Uterus (tissue), 4 donors: ENCODE results near the gene CDYL. TPM values are rescaled to one million over a fixed set of nuclear protein-coding genes. Genes with fewer than 3 reads are reported as not detected.

Experiments
- DNase-seq, 2 donors: peaks; one replicate each; pipeline ENCODE4 v3.0.0-alpha.2; 2019 to 2020
- H3K27ac ChIP-seq, 2 donors: fragments of 200-600 bp; sonication (generic); 1 replicate in 1 of 2; 2 replicates in 1 of 2; pipeline ENCODE4 v1.5.1; 2016 to 2018
- H3K27me3 ChIP-seq, 2 donors: fragments of 200-600 bp; sonication (generic); one replicate each; pipeline ENCODE4 v1.5.1; 2018 to 2019; ENCODE audit warnings: control low read depth in 1 of 2
- H3K36me3 ChIP-seq, 2 donors: fragments of 200-600 bp; sonication (generic); one replicate each; pipeline ENCODE4 v1.5.1; 2019; ENCODE audit warnings: control low read depth in 1 of 2
- H3K4me1 ChIP-seq, 2 donors: fragments of 200-600 bp; sonication (generic); one replicate each; pipeline ENCODE4 v1.5.1; 2018 to 2019; ENCODE audit warnings: control low read depth in 1 of 2
- H3K4me3 ChIP-seq, 2 donors: fragments of 200-600 bp; sonication (generic); 1 replicate in 1 of 2; 2 replicates in 1 of 2; pipeline ENCODE4 v1.5.1; 2018 to 2019; ENCODE audit warnings: mild to moderate bottlenecking in 1 of 2
- H3K9me3 ChIP-seq, 2 donors: fragments of 200-600 bp; sonication (generic); one replicate each; pipeline ENCODE4 v1.5.1; 2019; ENCODE audit warnings: control low read depth in 1 of 2
- POLR2A ChIP-seq, 2 donors: fragments of 450-650 bp; IDR thresholded peaks; one replicate each; pipeline ENCODE4 v1.6.1; 2016; ENCODE audit warnings: antibody characterized with exemption in 2 of 2, mild to moderate bottlenecking in 1 of 2, moderate library complexity in 1 of 2
- intact Hi-C: fragments of 100-400 bp; cut with DNase I; formaldehyde crosslinking; loops from one replicate; pipeline ENCODE4 v1.15.1; 2023; ENCODE audit warnings: low total_unique reads
- total RNA-seq, 4 donors: library from RNA; depleted of rRNA in 3 of 4; stranded (reverse); fragments of >200 nt in 3 of 4; gene quantifications; one replicate each; pipeline versions ENCODE4 v1.1.0 to v1.2.4, GENCODE V29; 2014 to 2023
- TF ChIP-seq, protein P1 (sequence below), 4 experiments: fragments of 200-600 bp in 2 of 4; fragments of 450-650 bp in 2 of 4; sonication (generic) in 2 of 4; IDR thresholded peaks; one replicate each; pipeline ENCODE4 v1.5.1; 2016 to 2019; ENCODE audit warnings: antibody characterized with exemption in 4 of 4, mild to moderate bottlenecking in 2 of 4, moderate library complexity in 1 of 4
- donor health status: DM: yes; HTN: yes; CAD: no.

The CDYL gene
- total RNA-seq, 4 donors from 2014 or later = 24.1 to 118 (median 42.3) TPM

DNA sequence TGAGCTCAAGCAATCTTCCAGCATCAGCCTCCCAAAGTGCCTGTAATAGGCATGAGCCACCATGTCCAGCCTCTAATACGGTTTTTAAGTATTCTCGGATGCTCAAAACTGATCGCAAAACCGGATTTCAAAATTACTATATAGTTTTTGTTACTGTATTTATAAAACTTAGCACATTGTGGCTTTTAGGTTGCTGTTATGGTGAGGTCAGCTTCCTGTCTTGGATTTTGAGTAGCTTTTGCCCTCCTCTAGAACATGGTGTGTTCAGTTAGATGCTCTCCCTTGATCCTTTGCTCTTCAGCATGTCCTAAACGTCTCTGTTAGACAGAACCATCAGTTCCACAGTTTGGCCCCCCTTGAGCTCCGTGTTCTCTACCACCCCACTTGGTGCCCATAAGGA, 131.4 kb downstream of the CDYL start:
- TF ChIP-seq, protein P1, sequence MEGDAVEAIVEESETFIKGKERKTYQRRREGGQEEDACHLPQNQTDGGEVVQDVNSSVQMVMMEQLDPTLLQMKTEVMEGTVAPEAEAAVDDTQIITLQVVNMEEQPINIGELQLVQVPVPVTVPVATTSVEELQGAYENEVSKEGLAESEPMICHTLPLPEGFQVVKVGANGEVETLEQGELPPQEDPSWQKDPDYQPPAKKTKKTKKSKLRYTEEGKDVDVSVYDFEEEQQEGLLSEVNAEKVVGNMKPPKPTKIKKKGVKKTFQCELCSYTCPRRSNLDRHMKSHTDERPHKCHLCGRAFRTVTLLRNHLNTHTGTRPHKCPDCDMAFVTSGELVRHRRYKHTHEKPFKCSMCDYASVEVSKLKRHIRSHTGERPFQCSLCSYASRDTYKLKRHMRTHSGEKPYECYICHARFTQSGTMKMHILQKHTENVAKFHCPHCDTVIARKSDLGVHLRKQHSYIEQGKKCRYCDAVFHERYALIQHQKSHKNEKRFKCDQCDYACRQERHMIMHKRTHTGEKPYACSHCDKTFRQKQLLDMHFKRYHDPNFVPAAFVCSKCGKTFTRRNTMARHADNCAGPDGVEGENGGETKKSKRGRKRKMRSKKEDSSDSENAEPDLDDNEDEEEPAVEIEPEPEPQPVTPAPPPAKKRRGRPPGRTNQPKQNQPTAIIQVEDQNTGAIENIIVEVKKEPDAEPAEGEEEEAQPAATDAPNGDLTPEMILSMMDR (IDR thresholded peaks at IDR 0.05) = no peak
- TF ChIP-seq POLR2A (IDR thresholded peaks at IDR 0.05) = no peak

GRCh38 chr6:4908062-4908461, 131.9 kb downstream of the CDYL start:
- Histone ChIP-seq H3K27me3 (no peaks in the 10 kb centered on the region), H3K4me1 (peaks cover 5 to 9% of the 10 kb centered on the region in 2 donors), H3K27ac (peak overlapping the region in 1 of 2 donors; percentile 39), H3K9me3 (no peaks in the 10 kb centered on the region), H3K36me3 (no peaks in the 10 kb centered on the region), H3K4me3 (no peak overlapping the region)
- DNase-seq = no peak
- intact Hi-C loops = loop anchor here (10.0 kb wide), 1 partner anchor 133 kb away; the partner anchor contains the start of gene CDYL
- TF ChIP-seq, protein P1 (IDR thresholded peaks at IDR 0.05) = no peak
- TF ChIP-seq POLR2A (IDR thresholded peaks at IDR 0.05) = no peak

More for the DNA sequence above, 131.4 kb downstream of the CDYL start:
- Histone ChIP-seq H3K9me3 (no peaks in the 10 kb centered on the region), H3K4me1 (peaks cover 5 to 9% of the 10 kb centered on the region in 2 donors), H3K36me3 (no peaks in the 10 kb centered on the region), H3K27ac (peak overlapping the region; percentile 35 to 39), H3K4me3 (no peak overlapping the region), H3K27me3 (no peaks in the 10 kb centered on the region)
- no peak for DNase-seq
- intact Hi-C loops = loop anchor here (10.0 kb wide), 1 partner anchor 133 kb away; the partner anchor contains the start of gene CDYL

GRCh38 chr6:4909063-4909706, 133.0 kb downstream of the CDYL start:
- intact Hi-C loops = loop anchor here (10.0 kb wide), 1 partner anchor 134 kb away; the partner anchor contains the start of gene CDYL

GRCh38 chr6:4910037-4910760, 134.0 kb downstream of the CDYL start:
- no peak for TF ChIP-seq POLR2A (IDR thresholded peaks at IDR 0.05)
- TF ChIP-seq, protein P1 (IDR thresholded peaks at IDR 0.05) = no peak
- no peak for DNase-seq
- no peaks in the 10 kb centered on the region for H3K36me3 ChIP-seq
- H3K4me1 ChIP-seq = peaks cover 0 to 9% of the 10 kb centered on the region in 2 donors
- no peak overlapping the region for H3K4me3 ChIP-seq
- no peaks in the 10 kb centered on the region for H3K27me3 ChIP-seq
- intact Hi-C loops = no loop called here
- H3K27ac ChIP-seq = no peak overlapping the region
- no peaks in the 10 kb centered on the region for H3K9me3 ChIP-seq

More at GRCh38 chr6:4909063-4909706, 133.0 kb downstream of the CDYL start:
- H3K27ac ChIP-seq = no peak overlapping the region
- H3K27me3 ChIP-seq = no peaks in the 10 kb centered on the region
- DNase-seq = no peak
- peaks cover 5 to 9% of the 10 kb centered on the region in 2 donors for H3K4me1 ChIP-seq
- H3K4me3 ChIP-seq = no peak overlapping the region
- TF ChIP-seq, protein P1 (IDR thresholded peaks at IDR 0.05) = no peak
- TF ChIP-seq POLR2A (IDR thresholded peaks at IDR 0.05) = no peak
- H3K36me3 ChIP-seq = no peaks in the 10 kb centered on the region
- H3K9me3 ChIP-seq = no peaks in the 10 kb centered on the region

DNA sequence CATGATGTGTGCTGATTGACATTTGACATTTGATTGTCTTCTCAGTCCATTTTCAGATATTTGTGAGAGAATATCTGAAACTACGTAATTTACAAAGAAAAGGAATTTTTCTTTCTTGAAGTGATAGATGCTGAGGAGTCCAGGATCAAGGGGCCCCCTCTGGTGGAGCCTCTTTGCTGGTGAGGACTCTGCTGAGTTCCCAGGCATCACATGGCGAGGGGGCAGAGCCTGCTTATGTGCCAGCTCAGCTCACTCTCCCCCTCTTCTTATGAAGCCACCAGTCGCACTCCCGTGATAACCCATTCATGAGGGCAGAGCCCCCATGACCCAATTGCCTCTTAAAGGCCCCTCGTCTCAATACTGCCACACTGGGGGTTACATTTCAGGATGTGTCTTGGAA, 136.4 kb downstream of the CDYL start:
- H3K4me1 ChIP-seq = no peaks in the 10 kb centered on the region
- intact Hi-C loops = no loop called here
- no peaks in the 10 kb centered on the region for H3K9me3 ChIP-seq
- H3K36me3 ChIP-seq = no peaks in the 10 kb centered on the region
- no peak overlapping the region for H3K4me3 ChIP-seq
- no peak for DNase-seq
- TF ChIP-seq POLR2A (IDR thresholded peaks at IDR 0.05) = no peak
- TF ChIP-seq, protein P1 (IDR thresholded peaks at IDR 0.05) = no peak
- H3K27me3 ChIP-seq = no peaks in the 10 kb centered on the region
- no peak overlapping the region for H3K27ac ChIP-seq
